ENCODE measurements around the gene PRR18. TPM values are rescaled to one million over a fixed set of nuclear protein-coding genes. Genes with fewer than 3 reads are reported as not detected.
A peak's percentile ranks its signal among the peaks of the same experiment; 100 is the strongest.

PRR18 gene
- total and polyA plus RNA-seq, 2 of the 13 experiments (the other 11 are each of a cell fraction or from before 2014, with no cell fraction given), result 0.04 TPM

DNA sequence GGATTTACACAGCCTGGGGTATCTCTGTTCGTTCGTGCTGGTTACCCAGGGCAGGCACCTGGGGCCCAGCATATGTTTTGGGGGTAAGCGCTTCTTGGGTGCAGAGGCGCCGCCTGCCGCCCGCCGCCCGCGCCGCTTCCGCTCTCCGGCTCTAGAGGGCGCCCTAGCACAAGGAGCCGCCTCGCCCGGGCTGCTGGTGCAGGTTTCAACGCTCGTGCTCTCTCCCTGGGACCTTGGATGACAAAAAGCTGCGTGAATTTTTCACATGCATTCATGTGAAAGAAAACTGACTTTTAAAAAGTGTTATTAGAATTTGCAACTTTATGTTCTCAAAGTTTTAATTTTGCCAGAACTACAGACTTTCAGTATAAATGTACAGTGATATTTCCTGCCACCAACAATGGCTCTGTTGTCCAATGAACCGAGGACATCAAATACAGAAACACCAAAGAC lies 32.5 kb downstream of the PRR18 start (continued):
- TF ChIP-seq ZNF274 (CRISPR knock-in tag; IDR thresholded peaks at IDR 0.05) (peak; percentile 60; the same call in 1 of the 2 replicates), PHF5A (CRISPR knock-in tag; IDR thresholded peaks at IDR 0.05; ENCODE audit: low read depth, unreplicated experiment) (no peak), NFKBIZ (CRISPR knock-in tag; IDR thresholded peaks at IDR 0.05) (0 out of 2 replicates have a peak, but pooled peaks have one; percentile 69), SOX6 (IDR thresholded peaks at IDR 0.05) (no peak), SOX6 (CRISPR knock-in tag; IDR thresholded peaks at IDR 0.05) (peak; percentile 58), ZNF253 (CRISPR knock-in tag; IDR thresholded peaks at IDR 0.05; ENCODE audit: borderline replicate concordance) (no peak), EP300 (IDR thresholded peaks at IDR 0.05; ENCODE audit: low read depth in 2 of 2, low read length in 2 of 2) (no peak), EP300 (CRISPR knock-in tag; IDR thresholded peaks at IDR 0.05; ENCODE audit: borderline replicate concordance) (no peak), HNRNPLL (IDR thresholded peaks at IDR 0.05; ENCODE audit: low read depth, low read length, poor library complexity, severe bottlenecking) (peak; percentile 48), KDM5A (IDR thresholded peaks at IDR 0.05; ENCODE audit: borderline replicate concordance, low read length) (no peak), EEA1 (CRISPR knock-in tag; IDR thresholded peaks at IDR 0.05; ENCODE audit: borderline replicate concordance) (no peak), ZNF772 (CRISPR knock-in tag; IDR thresholded peaks at IDR 0.05) (no peak), SOX13 (IDR thresholded peaks at IDR 0.05) (no peak), SOX13 (CRISPR knock-in tag; conservative IDR thresholded peaks at IDR 0.05 in 1 of 2, IDR thresholded peaks at IDR 0.05 in 1 of 2) (0 out of 4 replicates have a peak, but pooled peaks of 1 of the 2 experiments have one; percentile 13), POLR2AphosphoS2 (IDR thresholded peaks at IDR 0.05; ENCODE audit: low read depth, low read length) (no peak), ZNF761 (CRISPR knock-in tag; conservative IDR thresholded peaks at IDR 0.05) (0 out of 2 replicates have a peak, but pooled peaks have one; percentile 37), MEIS1 (CRISPR knock-in tag; IDR thresholded peaks at IDR 0.05; ENCODE audit: borderline replicate concordance) (0 out of 2 replicates have a peak, but pooled peaks have one; percentile 27), ZNF205 (CRISPR knock-in tag; IDR thresholded peaks at IDR 0.05) (peak; percentile 53; the same call in 1 of the 2 replicates), ZNF264 (CRISPR knock-in tag; IDR thresholded peaks at IDR 0.05) (no peak)
- TF ChIP-seq, protein P1, sequence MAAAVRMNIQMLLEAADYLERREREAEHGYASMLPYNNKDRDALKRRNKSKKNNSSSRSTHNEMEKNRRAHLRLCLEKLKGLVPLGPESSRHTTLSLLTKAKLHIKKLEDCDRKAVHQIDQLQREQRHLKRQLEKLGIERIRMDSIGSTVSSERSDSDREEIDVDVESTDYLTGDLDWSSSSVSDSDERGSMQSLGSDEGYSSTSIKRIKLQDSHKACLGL (CRISPR knock-in tag; IDR thresholded peaks at IDR 0.05), result peak; percentile 57; the same call in 1 of the 2 replicates
- TF ChIP-seq, protein P2, sequence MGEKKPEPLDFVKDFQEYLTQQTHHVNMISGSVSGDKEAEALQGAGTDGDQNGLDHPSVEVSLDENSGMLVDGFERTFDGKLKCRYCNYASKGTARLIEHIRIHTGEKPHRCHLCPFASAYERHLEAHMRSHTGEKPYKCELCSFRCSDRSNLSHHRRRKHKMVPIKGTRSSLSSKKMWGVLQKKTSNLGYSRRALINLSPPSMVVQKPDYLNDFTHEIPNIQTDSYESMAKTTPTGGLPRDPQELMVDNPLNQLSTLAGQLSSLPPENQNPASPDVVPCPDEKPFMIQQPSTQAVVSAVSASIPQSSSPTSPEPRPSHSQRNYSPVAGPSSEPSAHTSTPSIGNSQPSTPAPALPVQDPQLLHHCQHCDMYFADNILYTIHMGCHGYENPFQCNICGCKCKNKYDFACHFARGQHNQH (CRISPR knock-in tag; IDR thresholded peaks at IDR 0.05), result peak; percentile 60
- TF ChIP-seq, protein P3, sequence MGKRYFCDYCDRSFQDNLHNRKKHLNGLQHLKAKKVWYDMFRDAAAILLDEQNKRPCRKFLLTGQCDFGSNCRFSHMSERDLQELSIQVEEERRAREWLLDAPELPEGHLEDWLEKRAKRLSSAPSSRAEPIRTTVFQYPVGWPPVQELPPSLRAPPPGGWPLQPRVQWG (CRISPR knock-in tag; IDR thresholded peaks at IDR 0.05; ENCODE audit: borderline replicate concordance, low read depth), result no peak
- TF ChIP-seq, protein P4, sequence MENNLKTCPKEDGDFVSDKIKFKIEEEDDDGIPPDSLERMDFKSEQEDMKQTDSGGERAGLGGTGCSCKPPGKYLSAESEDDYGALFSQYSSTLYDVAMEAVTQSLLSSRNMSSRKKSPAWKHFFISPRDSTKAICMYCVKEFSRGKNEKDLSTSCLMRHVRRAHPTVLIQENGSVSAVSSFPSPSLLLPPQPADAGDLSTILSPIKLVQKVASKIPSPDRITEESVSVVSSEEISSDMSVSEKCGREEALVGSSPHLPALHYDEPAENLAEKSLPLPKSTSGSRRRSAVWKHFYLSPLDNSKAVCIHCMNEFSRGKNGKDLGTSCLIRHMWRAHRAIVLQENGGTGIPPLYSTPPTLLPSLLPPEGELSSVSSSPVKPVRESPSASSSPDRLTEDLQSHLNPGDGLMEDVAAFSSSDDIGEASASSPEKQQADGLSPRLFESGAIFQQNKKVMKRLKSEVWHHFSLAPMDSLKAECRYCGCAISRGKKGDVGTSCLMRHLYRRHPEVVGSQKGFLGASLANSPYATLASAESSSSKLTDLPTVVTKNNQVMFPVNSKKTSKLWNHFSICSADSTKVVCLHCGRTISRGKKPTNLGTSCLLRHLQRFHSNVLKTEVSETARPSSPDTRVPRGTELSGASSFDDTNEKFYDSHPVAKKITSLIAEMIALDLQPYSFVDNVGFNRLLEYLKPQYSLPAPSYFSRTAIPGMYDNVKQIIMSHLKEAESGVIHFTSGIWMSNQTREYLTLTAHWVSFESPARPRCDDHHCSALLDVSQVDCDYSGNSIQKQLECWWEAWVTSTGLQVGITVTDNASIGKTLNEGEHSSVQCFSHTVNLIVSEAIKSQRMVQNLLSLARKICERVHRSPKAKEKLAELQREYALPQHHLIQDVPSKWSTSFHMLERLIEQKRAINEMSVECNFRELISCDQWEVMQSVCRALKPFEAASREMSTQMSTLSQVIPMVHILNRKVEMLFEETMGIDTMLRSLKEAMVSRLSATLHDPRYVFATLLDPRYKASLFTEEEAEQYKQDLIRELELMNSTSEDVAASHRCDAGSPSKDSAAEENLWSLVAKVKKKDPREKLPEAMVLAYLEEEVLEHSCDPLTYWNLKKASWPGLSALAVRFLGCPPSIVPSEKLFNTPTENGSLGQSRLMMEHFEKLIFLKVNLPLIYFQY (CRISPR knock-in tag; IDR thresholded peaks at IDR 0.05; ENCODE audit: borderline replicate concordance), result 0 out of 2 replicates have a peak, but pooled peaks have one; percentile 22
- TF ChIP-seq, protein P5, sequence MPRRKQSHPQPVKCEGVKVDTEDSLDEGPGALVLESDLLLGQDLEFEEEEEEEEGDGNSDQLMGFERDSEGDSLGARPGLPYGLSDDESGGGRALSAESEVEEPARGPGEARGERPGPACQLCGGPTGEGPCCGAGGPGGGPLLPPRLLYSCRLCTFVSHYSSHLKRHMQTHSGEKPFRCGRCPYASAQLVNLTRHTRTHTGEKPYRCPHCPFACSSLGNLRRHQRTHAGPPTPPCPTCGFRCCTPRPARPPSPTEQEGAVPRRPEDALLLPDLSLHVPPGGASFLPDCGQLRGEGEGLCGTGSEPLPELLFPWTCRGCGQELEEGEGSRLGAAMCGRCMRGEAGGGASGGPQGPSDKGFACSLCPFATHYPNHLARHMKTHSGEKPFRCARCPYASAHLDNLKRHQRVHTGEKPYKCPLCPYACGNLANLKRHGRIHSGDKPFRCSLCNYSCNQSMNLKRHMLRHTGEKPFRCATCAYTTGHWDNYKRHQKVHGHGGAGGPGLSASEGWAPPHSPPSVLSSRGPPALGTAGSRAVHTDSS (CRISPR knock-in tag; conservative IDR thresholded peaks at IDR 0.05), result no peak

Data from HepG2 (cell line).